ENCODE results near the gene FAM50B.
"Not testable (repeated sequence)": the region's sequence is repeated elsewhere in the genome, so short reads cannot be mapped to it uniquely, and the experiment has no call there.

Gene FAM50B

GRCh38 chr6:3855866-3856265, 6.7 kb downstream of the FAM50B start:
- H3K4me3 ChIP-seq (ENCODE audit: low read depth, low read length), result no peak overlapping the region
- TF ChIP-seq, protein P1, sequence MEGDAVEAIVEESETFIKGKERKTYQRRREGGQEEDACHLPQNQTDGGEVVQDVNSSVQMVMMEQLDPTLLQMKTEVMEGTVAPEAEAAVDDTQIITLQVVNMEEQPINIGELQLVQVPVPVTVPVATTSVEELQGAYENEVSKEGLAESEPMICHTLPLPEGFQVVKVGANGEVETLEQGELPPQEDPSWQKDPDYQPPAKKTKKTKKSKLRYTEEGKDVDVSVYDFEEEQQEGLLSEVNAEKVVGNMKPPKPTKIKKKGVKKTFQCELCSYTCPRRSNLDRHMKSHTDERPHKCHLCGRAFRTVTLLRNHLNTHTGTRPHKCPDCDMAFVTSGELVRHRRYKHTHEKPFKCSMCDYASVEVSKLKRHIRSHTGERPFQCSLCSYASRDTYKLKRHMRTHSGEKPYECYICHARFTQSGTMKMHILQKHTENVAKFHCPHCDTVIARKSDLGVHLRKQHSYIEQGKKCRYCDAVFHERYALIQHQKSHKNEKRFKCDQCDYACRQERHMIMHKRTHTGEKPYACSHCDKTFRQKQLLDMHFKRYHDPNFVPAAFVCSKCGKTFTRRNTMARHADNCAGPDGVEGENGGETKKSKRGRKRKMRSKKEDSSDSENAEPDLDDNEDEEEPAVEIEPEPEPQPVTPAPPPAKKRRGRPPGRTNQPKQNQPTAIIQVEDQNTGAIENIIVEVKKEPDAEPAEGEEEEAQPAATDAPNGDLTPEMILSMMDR (IDR thresholded peaks at IDR 0.05; ENCODE audit: low read depth, low read length, missing control alignments), result no peak
- no peak for DNase-seq (ENCODE audit: low read depth)

GRCh38 chr6:3856576-3856975, 7.4 kb downstream of the FAM50B start:
- DNase-seq (ENCODE audit: low read depth), result no peak
- TF ChIP-seq, protein P1 (IDR thresholded peaks at IDR 0.05; ENCODE audit: low read depth, low read length, missing control alignments), result no peak
- no peak overlapping the region for H3K4me3 ChIP-seq (ENCODE audit: low read depth, low read length)

GRCh38 chr6:3857468-3858456, 8.6 kb downstream of the FAM50B start:
- no peak overlapping the region for H3K4me3 ChIP-seq (ENCODE audit: low read depth, low read length)
- TF ChIP-seq, protein P1 (IDR thresholded peaks at IDR 0.05; ENCODE audit: low read depth, low read length, missing control alignments), result no peak

DNA sequence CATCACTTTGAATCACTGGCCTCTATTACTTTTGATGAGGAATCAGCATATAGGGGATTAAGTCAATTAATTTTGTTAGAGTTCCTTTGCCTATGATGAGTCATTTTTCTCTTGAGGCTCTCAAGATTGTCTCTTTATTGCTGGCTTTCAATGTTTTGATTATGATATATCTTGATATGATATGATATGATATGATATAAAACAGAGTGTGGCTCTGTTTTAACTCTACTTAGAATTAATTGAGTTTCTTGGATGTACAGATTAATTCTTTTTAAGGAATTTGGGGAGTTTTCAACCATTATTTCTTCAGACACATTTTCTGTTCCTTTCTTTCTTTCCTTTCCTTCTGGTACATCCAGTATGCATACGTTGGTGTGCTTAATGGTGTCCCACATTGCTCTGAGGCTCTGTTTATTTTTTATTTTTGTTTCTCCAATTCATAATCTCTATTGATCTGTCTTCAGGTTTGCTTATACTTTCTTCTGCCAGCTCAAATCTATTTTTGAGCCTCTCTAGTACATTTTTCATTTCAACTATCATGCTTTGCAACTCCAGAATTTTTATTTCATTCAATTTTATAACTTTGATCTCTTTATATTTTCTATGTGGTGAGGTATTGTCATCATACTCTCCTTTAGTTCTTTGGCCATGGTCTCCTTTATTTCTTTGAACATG, 10.8 kb downstream of the FAM50B start:
- no peak overlapping the region for H3K4me3 ChIP-seq (ENCODE audit: low read depth, low read length)
- no peak for DNase-seq (ENCODE audit: low read depth)
- TF ChIP-seq, protein P1 (IDR thresholded peaks at IDR 0.05; ENCODE audit: low read depth, low read length, missing control alignments), result no peak

More at GRCh38 chr6:3857468-3858456, 8.6 kb downstream of the FAM50B start:
- DNase-seq (ENCODE audit: low read depth), result no peak

DNA sequence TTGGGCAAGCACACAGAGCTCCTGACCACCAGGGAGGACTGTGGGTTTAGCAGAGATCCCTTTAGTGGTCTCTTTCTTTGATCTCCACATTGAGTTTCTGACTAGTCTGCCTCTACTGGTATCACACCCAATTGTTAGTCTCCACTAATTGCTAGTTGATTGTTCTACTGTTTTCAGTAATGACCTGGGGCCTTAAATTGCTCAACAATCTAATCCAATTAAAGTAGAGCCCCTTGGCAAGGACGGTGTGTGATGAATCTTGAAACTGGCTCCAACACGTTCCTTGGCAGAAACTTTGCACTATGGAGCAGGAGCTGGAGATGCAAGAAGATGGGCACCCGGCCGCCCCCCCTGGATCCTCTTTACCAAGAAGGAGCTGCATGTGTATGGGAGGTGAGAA, 12.3 kb downstream of the FAM50B start:
- H3K4me3 ChIP-seq (ENCODE audit: low read depth, low read length), result no peak overlapping the region
- DNase-seq (ENCODE audit: low read depth), result no peak
- TF ChIP-seq, protein P1 (IDR thresholded peaks at IDR 0.05; ENCODE audit: low read depth, low read length, missing control alignments), result no peak

DNA sequence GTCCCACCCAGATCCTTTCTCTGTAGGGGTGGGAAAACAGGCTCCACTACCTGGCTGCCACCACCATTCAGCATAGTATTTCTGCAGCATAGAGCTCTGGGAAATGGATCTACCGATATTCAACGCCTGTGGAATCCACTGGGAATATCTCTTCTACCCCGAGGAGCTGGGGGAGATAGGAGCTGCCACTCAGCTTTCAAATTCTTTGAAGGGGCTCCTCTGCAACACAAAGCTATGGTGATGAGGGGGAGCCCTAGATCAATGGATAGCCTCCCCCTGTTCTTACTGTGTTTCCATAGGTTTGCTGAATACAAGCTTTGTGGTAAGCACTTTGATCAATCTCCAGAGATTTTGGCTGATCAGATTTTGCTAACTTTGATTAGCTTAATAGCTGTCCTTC, 12.9 kb downstream of the FAM50B start:
- TF ChIP-seq, protein P1 (IDR thresholded peaks at IDR 0.05; ENCODE audit: low read depth, low read length, missing control alignments), result no peak
- DNase-seq (ENCODE audit: low read depth), result no peak
- H3K4me3 ChIP-seq (ENCODE audit: low read depth, low read length), result no peak overlapping the region

GRCh38 chr6:3863322-3863721, 14.1 kb downstream of the FAM50B start:
- not testable (repeated sequence) for DNase-seq (ENCODE audit: low read depth); H3K4me3 ChIP-seq (ENCODE audit: low read depth, low read length)

Data from GM12864 (cell line).